ENCODE data around the gene CDH13. TPM values are rescaled to one million over a fixed set of nuclear protein-coding genes. Genes with fewer than 3 reads are reported as not detected.

The CDH13 gene
- total RNA-seq, 1 experiment from 2014 or later, result 2.1 TPM

DNA sequence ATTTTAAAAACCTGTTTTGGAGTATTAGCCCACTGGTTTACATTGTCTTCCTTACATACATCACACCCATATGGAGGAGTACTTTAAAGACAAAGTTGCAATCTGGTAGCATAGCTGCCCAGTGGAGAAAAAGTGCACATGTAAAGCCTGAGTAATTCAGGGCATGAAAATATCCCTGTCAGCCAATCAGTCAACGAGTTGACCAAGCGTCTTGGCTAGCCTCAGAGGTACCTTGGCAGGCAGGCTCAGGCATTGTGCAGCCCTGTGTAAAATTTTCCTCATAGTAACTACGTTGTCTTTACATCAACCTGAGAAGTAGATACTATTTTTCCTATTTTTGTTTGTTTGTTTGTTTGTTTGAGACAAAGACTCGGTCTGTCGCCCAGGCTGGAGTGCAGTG lies 339.0 kb downstream of the CDH13 start:
- H3K27ac ChIP-seq (ENCODE audit: low read depth, low read length, poor library complexity, severe bottlenecking), result no peak overlapping the region

DNA sequence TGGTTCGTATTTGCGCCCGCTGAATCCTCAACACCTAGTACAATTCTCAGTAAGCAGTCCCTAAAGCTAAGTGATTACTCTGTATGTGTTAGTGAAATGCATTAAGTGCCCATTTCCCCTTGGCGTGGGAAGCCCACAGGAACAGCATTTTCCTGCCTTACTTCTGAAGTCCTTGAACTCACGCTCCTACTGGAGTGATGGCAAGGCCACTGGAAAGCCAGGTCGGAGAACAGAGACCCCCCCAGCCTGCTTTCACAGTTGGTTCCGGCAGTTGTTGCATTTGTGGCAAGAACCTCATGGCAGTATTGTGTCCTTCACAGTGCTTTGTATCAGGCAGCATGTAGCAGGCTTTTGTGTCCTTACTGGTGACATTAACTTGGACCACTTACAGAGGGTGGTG lies 340.7 kb downstream of the CDH13 start:
- CTCF ChIA-PET, result no interaction called here
- no TSS peak for BruUV-seq (replicated peaks)
- POLR2A ChIA-PET (ENCODE audit: low non-redundant PET), result no interaction called here
- no peak for TF ChIP-seq EZH2 (IDR thresholded peaks at IDR 0.05; ENCODE audit: borderline replicate concordance, low read depth, low read length, poor library complexity, severe bottlenecking)
- TF ChIP-seq, protein P1, sequence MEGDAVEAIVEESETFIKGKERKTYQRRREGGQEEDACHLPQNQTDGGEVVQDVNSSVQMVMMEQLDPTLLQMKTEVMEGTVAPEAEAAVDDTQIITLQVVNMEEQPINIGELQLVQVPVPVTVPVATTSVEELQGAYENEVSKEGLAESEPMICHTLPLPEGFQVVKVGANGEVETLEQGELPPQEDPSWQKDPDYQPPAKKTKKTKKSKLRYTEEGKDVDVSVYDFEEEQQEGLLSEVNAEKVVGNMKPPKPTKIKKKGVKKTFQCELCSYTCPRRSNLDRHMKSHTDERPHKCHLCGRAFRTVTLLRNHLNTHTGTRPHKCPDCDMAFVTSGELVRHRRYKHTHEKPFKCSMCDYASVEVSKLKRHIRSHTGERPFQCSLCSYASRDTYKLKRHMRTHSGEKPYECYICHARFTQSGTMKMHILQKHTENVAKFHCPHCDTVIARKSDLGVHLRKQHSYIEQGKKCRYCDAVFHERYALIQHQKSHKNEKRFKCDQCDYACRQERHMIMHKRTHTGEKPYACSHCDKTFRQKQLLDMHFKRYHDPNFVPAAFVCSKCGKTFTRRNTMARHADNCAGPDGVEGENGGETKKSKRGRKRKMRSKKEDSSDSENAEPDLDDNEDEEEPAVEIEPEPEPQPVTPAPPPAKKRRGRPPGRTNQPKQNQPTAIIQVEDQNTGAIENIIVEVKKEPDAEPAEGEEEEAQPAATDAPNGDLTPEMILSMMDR (conservative IDR thresholded peaks at IDR 0.05; ENCODE audit: low read depth, low read length), result no peak
- Histone ChIP-seq H3K4me3 (ENCODE audit: low read depth, low read length, poor library complexity, severe bottlenecking) (no peak overlapping the region), H3K27ac (ENCODE audit: low read depth, low read length, poor library complexity, severe bottlenecking) (no peak overlapping the region), H3K36me3 (ENCODE audit: insufficient read depth, low read length, poor library complexity, severe bottlenecking) (no peaks in the 10 kb centered on the region), H3K9me3 (ENCODE audit: low read depth, low read length, poor library complexity, severe bottlenecking) (no peaks in the 10 kb centered on the region), H3K4me1 (ENCODE audit: insufficient read depth, low read length, poor library complexity, severe bottlenecking) (no peaks in the 10 kb centered on the region), H3K27me3 (replicated peaks; ENCODE audit: insufficient read depth, low read depth, low read length, poor library complexity) (no peaks in the 10 kb centered on the region)
- intact Hi-C loops (cut with micrococcal nuclease; ENCODE audit: unreplicated experiment), result no loop called here
- DNase-seq (ENCODE audit: low spot score), result no peak

More for the DNA sequence above, 339.0 kb downstream of the CDH13 start:
- TF ChIP-seq EZH2 (IDR thresholded peaks at IDR 0.05; ENCODE audit: borderline replicate concordance, low read depth, low read length, poor library complexity, severe bottlenecking), result no peak
- TF ChIP-seq, protein P1 (conservative IDR thresholded peaks at IDR 0.05; ENCODE audit: low read depth, low read length), result no peak
- no peaks in the 10 kb centered on the region for H3K36me3 ChIP-seq (ENCODE audit: insufficient read depth, low read length, poor library complexity, severe bottlenecking)
- no TSS peak for BruUV-seq (replicated peaks)
- no peaks in the 10 kb centered on the region for H3K27me3 ChIP-seq (replicated peaks; ENCODE audit: insufficient read depth, low read depth, low read length, poor library complexity)
- intact Hi-C loops (cut with micrococcal nuclease; ENCODE audit: unreplicated experiment), result no loop called here
- no peaks in the 10 kb centered on the region for H3K4me1 ChIP-seq (ENCODE audit: insufficient read depth, low read length, poor library complexity, severe bottlenecking)
- no peak overlapping the region for H3K4me3 ChIP-seq (ENCODE audit: low read depth, low read length, poor library complexity, severe bottlenecking)
- CTCF ChIA-PET, result no interaction called here
- POLR2A ChIA-PET (ENCODE audit: low non-redundant PET), result no interaction called here
- no peak for DNase-seq (ENCODE audit: low spot score)
- H3K9me3 ChIP-seq (ENCODE audit: low read depth, low read length, poor library complexity, severe bottlenecking), result no peaks in the 10 kb centered on the region

GRCh38 chr16:82971126-82971525 lies 344.4 kb downstream of the CDH13 start:
- POLR2A ChIA-PET (ENCODE audit: low non-redundant PET), result no interaction called here
- CTCF ChIA-PET, result no interaction called here
- H3K36me3 ChIP-seq (ENCODE audit: insufficient read depth, low read length, poor library complexity, severe bottlenecking), result no peaks in the 10 kb centered on the region
- no peaks in the 10 kb centered on the region for H3K27me3 ChIP-seq (replicated peaks; ENCODE audit: insufficient read depth, low read depth, low read length, poor library complexity)
- intact Hi-C loops (cut with micrococcal nuclease; ENCODE audit: unreplicated experiment), result no loop called here
- H3K4me1 ChIP-seq (ENCODE audit: insufficient read depth, low read length, poor library complexity, severe bottlenecking), result no peaks in the 10 kb centered on the region
- no peak for TF ChIP-seq EZH2 (IDR thresholded peaks at IDR 0.05; ENCODE audit: borderline replicate concordance, low read depth, low read length, poor library complexity, severe bottlenecking)
- TF ChIP-seq, protein P1 (conservative IDR thresholded peaks at IDR 0.05; ENCODE audit: low read depth, low read length), result no peak
- DNase-seq (ENCODE audit: low spot score), result no peak
- H3K27ac ChIP-seq (ENCODE audit: low read depth, low read length, poor library complexity, severe bottlenecking), result no peak overlapping the region
- H3K4me3 ChIP-seq (ENCODE audit: low read depth, low read length, poor library complexity, severe bottlenecking), result no peak overlapping the region
- no peaks in the 10 kb centered on the region for H3K9me3 ChIP-seq (ENCODE audit: low read depth, low read length, poor library complexity, severe bottlenecking)
- BruUV-seq (replicated peaks), result no TSS peak

Measured in A673 (cell line).